GM18870 (cell line): ENCODE results near the gene ARFGEF2.
"Not testable (repeated sequence)": the region's sequence is repeated elsewhere in the genome, so short reads cannot be mapped to it uniquely, and the experiment has no call there.

Experiments
- ATAC-seq: cut with Tn5 transposase; IDR thresholded peaks from one replicate; pipeline ENCODE4 v1.9.1; 2021; ENCODE audit warnings: moderate library complexity; ENCODE audit not compliant: unreplicated experiment

ARFGEF2 gene

DNA sequence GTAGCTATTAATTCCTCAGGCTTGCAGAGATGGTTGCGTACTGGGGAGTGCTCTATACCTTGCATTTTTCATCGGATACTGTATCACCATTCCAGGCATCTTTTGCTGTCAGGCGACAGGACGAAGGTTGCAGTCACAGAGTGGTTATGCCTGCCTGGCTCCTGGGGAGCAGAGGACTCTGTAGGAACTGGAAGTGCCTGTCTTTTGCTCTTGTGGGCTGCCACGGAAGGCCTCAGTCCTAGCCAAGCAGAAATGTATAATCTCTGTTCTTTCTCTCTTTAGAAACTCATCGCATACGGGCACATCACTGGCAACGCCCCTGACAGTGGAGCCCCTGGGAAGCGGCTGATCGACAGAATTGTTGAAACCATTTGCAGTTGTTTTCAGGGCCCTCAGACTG lies 29.5 kb downstream of the ARFGEF2 start:
- no peak for ATAC-seq

DNA sequence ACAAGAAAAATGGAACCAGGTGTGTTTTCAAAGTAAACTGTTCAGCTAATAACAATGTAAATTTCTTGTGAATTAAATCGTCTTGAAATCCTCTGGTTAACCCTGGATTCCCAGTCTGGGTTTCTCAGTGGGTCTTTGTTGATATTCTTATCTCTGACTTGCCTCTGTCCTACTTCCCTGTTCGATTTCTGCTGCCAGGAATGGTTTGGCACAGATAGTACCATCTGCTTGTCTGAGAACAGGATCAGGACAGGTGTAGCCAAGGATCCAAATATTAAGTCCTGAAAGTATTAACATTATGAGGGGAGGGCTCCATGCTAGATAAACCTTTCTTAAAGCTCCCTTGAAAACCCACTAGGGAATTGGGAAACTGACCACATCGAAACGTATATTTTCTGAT lies 30.1 kb downstream of the ARFGEF2 start:
- ATAC-seq: no peak

DNA sequence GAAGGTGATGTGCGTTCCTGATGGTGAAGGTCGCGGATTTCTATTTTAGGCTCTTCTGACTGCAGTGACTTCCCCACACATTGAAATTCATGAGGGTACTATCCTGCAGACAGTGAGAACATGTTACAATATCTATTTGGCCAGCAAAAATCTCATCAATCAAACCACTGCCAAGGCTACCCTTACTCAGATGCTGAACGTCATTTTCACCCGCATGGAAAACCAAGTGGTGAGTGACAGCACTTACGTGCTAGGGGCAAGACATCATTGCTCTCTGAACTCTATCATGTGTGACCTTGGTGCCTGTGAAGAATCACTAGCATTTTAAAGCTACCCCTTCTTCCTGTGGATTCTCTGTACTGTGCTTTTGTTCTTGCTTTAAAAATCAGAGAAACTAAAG lies 31.1 kb downstream of the ARFGEF2 start:
- no peak for ATAC-seq

DNA sequence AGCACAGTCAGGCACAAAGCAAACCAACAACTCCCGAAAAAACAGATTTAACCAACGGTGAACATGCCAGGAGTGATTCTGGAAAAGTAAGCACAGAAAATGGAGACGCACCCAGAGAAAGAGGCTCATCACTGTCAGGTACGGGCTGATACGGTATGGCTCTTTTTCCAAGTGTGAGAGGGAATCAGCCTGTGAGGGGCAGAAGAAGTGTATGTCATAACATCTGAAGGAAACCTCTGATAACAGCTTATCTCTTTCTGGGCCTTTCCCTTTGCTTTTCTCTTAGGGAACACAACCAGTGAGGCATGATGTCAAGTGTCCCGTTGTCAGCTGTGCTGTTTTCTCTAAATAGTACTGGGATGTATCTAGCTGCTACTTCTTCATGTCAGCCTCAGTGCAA lies 32.1 kb downstream of the ARFGEF2 start:
- no peak for ATAC-seq

DNA sequence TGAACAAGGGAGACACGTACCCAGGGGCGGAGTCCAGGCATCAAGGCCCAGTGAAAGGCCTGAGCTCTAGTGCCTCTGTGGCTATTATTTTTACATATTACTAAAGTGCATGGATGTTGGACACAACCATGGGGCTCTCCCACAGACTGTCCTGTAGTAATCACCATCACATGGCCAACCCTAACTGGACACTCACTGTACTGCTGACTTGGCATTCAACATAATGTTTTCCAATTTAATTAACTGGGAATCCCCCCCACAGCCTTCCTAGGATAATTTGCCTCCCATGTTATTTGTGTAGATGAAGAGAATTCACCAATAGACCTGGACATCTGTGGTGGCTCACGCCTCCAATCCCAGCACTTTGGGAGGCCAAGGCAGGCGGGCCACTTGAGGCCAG lies 34.5 kb downstream of the ARFGEF2 start:
- ATAC-seq: no peak

DNA sequence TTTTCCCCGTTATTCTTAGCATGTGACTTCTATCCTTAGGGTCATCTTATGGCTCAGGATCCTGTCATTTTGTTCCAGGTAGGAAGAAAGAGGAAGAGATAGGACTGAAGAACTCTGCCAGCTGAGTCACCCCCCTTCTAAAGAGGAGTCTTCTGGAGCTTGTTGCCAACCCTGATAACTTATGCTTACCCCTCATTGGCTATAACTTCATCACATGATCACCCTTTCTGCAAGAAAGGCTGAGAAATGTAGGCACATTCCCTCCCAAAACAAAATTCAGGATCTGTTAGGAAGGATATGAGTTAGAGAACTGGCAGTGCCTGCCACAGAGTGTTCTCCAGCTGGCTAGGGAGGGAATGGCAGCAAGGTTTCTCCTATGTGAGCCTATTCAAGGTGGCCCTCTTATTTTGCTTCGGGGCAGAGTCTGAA lies 35.6 kb downstream of the ARFGEF2 start:
- ATAC-seq: no peak

DNA sequence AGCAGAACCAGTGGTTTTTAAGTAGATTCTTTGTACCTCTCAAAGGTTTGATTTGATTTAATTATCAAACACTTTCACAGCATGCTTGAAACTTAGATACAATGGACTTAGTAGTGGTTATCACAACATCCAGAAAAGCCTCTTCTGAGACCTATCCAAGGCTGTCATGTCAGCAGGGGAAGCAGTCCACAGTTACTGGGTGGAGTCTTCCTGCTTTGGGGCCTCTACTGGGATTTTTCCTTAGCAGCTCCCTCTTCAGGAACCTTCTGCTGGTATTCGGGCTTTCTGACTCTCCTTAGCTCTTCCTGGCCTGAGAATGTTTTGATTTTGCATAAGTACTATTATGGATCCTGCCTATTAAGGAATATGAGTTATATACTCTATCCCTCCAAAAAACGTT lies 36.0 kb downstream of the ARFGEF2 start:
- no peak for ATAC-seq

DNA sequence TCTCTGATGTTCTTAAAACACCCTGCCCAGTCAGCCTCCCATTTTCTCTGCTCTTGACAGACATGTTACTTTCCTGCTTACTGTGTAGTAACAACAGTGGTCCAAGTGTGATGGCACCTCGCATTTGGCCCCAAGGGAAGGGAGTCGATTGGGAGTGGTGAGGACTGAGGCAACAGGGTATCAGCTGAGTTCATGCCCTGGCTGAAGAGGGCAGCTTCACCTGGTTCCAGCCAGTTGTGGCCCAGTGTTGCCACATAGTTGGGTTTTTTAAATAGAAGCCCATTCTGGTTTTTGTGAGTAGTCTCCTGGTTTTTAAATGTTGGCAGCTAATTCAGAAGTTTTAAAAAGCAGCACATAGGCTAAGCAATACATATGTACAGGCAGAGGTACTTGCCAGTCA lies 37.2 kb downstream of the ARFGEF2 start:
- no peak for ATAC-seq

DNA sequence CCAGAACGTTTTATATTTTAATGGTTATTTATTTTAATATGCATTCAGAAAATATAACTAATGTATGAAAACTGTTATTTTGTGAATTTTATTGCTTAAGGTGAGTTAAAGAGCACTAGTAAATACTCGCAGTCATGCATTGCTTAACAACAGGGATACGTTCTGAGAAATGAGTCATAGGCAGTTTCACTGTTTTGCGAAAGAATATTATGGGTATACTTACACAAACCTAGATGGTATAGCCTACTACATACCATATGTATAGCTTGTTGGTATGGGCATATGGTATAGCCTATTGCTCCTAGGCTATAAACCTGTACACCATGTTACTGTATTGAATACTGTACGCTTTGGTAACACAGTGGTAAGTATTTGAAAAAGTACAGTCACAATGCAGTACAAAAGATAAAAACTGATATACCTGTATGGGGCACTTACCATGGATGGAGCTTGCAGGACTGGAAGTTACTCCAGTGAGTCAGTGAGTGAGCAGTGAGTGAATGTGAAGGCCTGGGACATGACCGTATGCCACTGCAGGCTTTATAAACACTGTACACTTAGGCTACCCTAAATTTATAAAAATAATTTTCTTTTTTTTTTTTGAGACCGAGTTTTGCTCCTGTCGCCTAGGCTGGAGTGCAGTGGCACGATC lies 38.5 kb downstream of the ARFGEF2 start:
- ATAC-seq: no peak

DNA sequence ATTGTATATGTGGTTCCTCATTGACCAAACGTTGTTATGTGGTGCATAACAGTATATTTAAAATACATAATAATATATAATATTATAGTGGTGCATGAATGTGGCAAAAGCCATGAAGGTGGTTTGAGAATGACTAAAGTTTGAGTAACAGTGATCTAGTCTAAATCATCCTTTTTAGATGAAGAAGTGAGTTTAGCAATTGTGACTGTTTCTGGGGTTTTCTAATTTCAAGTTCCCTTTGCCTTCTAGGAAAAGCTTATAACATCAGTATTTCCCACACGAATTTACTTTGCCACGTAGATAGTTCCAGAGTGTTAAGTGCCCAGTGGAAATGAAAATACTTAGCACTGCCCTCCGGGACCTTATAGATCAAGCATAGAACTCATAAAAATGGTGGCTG lies 40.9 kb downstream of the ARFGEF2 start:
- no peak for ATAC-seq

DNA sequence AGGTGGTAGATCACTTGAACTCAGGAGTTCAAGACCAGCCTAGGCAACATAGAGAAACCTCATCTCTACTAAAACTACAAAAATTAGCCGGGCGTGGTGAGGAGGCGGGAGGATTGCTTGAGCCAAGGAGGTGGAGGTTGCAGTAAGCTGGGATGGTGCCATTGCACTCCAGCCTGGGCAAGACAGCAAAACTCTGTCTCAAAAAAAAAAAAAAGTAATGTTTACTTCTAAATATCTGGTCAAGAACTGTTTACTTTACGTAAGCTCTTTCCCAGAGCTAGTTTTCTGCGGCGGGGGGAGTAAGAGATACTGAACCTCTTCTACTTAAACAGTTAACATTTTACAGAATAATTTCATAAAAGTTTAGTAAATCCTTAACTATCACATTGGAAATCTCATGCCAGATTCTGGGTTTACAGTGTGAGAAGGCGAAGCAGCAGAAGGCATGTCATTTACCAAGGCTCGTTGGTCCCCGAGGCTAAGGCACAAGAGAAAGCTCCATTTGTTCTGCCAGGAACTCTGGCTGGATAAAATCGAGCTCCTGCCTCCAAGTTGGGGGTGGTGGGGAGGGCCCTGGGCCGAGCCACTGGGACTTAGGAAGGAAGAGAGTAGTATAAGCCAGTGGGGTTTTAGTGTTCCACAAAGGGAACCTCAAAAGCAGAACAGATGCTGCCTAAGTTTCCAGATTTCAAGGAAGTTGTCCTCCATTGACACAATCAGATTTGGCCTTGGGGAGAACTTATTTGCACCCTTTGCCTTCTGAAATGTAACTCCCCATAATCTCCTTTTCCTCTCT lies 41.7 kb downstream of the ARFGEF2 start:
- no peak for ATAC-seq

DNA sequence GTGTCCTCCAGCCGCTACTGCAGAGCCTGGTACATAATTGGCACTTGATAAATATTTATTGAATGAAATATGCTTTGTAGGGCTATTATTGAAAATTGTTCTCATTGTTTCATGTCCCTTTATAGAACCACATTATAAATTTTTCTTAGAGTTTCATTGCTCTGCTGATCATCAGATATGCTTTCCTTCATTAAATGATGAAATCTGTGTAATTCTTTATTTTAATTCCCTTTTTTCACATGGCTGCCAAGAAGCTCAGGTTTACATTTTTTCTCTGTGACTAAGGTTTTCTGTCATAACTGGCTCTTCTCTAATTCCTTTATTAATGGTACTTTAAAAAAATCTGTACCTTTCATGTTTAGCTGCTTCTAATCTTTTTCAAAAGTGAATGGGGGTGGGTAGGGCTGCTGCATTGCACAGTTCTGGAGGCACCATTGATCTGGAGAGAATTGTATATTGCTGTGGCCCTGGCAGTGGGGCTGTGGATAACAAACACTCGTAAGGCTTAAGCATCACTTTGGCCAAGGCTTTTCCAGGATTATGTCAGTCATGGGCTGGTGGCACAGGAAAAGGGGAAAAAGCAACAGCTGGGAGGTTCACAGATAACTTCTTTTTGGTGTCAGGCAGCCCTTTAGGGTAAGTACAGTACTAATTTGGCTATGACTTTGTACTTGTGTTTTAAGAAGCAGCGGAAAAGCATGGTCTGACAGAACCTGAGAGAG lies 43.8 kb downstream of the ARFGEF2 start:
- ATAC-seq: no peak

DNA sequence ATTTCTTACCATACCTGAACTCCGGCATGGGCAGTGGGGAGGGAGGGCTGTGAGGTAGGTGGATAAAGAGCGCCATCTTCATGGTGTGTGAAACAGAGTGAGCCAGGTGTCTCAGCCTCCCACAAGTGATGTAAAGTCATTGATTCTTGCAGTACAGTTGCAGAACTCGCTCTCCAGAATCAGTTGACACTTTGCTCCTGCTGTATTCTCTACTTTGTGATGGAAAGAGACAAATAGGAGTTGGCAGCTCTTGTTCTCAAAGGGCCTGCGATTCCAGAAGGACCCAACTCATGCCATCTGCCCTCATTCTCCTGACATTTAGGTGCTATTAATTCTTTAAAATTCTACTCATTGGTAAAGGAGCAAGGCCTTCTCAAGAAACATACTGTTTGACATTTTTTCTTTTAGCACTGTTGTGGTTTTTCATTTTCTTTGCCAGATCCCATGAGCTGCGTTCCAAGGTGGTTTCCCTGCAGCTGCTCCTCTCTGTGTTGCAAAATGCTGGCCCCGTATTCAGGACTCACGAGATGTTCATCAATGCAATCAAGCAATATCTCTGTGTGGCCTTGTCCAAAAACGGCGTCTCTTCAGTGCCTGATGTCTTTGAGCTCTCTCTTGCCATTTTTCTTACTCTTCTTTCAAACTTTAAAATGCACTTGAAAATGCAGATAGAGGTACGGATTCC lies 49.3 kb downstream of the ARFGEF2 start:
- ATAC-seq: no peak

DNA sequence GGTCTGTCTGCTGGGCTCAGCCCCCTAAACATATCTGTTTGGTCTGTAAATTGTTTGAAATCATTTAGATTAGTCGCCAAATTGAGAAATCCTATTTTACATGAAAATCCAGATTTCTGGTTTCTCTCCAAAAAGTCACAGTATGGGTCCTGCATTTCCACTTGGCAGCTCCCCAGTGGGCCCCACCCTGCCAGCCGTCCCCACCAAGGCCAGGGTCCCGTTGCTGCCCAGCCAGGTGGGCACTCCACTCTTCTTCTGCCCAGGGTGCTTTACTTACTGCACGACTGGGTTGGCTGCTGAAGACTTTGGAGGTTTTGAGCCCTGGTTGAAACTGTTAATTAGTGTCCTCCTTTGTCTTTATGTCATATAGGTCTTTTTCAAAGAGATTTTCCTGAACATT lies 50.4 kb downstream of the ARFGEF2 start:
- no peak for ATAC-seq

DNA sequence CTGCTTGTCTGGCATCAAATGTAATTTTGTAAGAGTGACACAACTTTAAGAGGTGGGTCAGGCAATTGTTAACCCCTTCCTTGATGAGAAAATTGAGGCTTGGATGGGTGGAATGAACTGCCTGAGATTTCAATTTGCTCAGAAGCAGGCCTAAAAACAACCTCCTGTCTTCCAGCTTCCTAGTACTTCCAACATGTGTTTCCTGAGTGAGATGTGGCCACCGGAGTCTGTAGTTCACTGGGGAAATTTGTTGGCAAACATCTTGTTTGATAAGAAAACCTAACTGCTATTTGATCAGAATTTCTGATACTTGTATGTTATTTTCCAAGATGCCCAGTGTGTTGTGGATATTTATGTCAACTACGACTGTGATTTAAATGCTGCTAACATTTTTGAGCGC lies 51.3 kb downstream of the ARFGEF2 start:
- ATAC-seq: no peak

DNA sequence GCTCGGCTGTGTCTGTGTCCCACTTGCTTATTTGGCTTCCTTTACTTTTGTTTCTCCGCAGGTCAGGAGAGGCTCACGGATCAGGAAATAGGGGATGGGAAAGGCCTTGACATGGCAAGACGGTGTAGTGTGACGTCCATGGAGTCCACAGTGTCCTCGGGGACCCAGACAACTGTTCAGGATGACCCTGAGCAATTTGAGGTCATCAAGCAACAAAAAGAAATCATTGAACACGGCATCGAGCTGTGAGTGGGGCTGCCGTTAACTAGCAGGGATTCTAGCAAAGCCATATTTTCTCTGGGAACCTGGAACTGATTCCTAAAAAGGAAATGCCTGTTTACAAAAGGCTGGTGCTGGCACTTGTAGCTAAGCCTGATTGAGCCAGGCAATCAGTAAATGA lies 54.4 kb downstream of the ARFGEF2 start:
- ATAC-seq: no peak

DNA sequence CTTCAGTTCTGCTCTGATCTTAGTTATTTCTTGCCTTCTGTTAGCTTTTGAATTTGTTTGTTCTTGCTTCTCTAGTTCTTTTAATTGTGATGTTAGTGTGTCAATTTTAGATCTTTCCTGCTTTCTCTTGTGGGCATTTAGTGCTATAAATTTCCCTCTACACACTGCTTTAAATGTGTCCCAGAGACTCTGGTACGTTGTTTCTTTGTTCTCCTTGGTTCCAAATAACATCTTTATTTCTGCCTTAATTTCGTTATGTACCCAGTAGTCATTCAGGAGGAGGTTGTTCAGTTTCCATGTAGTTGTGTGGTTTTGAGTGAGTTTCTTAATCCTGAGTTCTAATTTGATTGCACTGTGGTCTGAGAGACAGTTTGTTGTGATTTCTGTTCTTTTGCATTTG lies 58.5 kb downstream of the ARFGEF2 start:
- ATAC-seq: not testable (repeated sequence)

DNA sequence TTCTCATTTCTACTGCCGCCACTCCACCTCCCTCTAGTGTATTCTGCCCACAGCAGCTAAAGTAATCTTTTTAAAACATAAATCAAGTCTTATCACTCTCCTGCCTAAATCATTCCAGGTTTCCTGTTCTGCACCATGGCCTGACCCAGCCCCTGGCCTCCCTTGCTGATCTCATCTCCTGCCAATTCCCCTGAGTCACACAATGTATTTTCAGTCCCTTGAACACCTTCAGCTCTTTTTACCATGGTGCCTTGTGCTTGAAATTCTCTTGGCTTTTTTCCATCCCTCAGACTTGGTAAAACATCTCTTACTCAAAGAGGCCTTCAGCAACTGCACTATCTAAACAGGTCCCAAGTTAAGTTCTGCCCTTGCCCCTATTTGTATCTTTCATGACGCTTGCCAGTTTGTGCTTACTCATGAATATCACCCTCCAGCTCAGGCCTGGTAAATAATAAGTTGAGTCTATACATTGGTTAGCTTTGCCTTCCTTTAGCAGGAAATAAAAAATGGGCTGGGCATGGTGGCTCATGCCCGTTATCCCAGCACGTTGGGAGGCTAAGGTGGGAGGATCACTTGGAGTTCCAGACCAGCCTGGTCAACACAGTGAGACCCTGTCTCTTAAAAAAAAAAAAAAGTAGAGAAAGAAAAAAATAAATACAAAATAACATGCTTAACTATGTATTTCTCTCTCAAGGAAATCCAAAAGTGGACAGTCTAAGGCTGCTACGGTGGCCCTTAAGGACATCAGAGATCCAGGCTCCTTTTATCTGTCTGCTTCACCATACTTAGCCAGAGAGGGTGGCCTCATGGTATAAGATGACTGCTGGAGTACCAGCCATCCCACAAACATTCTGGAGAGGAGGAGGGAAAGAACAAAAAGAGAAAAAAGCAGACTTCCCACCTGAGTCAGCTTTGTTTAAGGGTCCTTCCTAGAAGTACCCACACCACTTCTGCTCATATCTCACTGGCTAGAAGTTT lies 62.2 kb downstream of the ARFGEF2 start:
- ATAC-seq: no peak

DNA sequence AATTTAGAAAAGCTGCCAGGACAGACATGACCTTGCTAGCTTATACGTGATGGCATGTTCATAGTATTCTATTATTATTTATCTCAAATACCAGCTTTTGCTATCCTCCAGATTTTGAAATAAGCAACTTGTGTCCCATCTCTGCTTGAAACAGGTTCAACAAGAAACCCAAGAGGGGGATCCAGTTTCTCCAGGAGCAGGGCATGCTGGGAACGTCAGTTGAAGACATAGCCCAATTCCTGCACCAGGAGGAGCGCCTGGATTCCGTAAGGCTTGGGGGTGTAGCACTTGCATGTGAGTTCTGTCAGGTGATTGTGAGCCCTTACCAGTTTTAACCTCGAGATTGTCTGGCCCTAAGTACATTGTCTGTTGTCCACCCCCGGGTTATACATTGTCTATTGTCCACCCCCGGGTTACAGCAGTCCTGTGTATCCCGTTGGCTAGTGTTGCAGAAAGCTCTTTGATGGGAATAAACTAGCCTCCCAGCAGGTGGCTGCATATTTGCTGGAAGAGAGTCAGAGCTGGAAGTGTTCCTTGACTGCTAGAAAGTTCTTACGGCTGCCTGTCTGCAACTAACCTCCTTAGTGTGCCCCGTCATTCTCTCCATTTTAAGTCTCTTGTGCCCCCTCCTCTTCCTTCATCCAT lies 63.2 kb downstream of the ARFGEF2 start:
- ATAC-seq: no peak

DNA sequence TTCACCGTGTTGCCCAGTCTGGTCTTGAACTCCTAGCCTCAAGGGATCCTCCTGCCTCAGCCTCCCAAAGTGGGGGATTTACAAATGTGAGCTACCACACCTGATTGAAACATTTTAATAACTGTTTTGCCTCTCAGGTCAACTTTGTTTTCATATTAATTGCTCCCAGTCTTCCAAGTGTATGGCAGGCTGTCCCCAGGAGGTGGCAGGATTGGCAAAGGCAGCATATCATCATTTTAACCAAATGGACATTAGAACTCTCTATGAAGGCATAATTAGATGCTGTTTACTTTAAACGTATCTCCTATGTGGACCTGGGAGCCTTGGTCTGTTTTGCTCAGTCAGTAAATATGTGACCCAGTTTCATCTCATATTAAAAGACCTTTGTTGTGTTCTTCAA lies 65.4 kb downstream of the ARFGEF2 start:
- no peak for ATAC-seq
